GM18517 (cell line): Measurements from ENCODE around the gene GLCCI1.
"Not testable (repeated sequence)": the region's sequence is repeated elsewhere in the genome, so short reads cannot be mapped to it uniquely, and the experiment has no call there.

Experiments
- ATAC-seq: cut with Tn5 transposase; IDR thresholded peaks from one replicate; pipeline ENCODE4 v1.9.1; 2021; ENCODE audit warnings: mild to moderate bottlenecking, moderate library complexity; ENCODE audit not compliant: unreplicated experiment

Gene GLCCI1

DNA sequence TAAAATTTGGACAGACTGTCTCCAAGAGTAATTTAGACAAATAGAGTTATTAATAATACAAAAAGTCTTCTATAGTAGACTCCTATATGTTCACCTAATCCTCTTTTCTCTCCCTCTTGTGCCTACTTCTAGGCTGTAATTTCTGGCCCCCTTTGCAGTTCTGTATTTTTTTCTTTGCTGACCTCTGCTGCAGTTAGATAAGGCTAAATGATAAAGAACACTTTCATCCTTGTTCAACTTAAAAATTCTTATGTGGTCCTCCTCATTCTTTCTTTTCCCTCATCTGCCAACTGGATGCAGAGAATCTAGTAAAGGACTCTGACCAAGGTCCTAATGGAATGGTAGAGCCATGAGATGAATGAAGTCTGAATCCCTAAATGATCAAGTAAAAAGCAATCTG lies 20.1 kb downstream of the GLCCI1 start:
- no peak for ATAC-seq

DNA sequence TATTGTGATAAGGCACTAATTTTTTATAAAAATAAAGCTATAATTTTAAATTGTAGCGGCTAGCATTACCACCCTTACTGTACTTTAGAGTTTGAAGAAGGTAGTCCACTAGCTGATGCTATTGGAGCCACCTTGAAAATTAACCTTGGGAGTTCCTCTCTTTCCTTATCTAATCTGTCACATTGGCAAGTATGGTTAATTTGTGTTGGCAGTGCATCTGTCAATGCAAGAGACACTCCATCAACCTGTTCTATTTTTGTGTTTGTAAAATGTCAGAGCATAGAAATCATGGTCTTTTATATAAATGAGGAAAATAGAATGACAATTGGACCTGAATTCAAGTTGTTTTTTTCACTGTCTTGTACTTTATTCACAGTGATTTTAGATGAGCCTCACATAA lies 20.5 kb downstream of the GLCCI1 start:
- no peak for ATAC-seq

DNA sequence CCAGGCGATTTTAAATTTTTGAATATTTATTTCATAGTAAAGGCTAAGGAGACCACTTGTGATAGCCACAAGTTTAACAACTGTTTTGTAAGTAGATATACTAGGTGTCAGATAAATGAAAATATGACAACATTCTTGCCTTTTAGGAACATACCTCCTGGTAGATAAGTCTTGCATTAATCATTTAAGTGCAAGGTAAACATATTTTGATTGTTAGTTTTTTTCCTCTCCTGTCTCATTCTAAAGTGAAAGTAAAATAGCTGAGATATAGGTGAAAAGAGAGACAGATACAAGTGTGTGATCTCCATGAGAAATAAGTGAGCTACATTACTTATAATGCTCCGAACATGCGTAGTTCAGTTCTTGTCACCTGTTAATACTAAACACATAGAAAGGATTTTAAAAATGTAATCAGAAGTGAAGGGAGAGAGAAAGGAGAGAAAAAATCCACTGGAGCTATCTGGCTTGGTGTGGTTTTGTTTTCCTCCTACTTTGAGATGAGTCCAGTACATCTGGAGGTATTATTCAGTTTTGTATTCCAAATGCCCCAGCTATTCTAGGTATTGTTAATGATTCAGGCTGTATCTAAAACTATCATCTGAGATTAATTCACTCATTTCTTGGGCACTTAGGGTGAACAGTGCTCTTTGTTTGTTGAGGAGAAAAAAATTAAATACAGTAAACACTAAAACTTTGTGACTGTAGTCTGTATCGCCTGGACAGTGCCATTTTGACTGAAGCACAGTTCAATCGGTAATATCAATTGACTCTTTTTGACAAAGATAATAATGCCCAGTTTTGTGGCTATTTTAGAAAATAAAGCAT lies 21.2 kb downstream of the GLCCI1 start:
- ATAC-seq, result no peak

DNA sequence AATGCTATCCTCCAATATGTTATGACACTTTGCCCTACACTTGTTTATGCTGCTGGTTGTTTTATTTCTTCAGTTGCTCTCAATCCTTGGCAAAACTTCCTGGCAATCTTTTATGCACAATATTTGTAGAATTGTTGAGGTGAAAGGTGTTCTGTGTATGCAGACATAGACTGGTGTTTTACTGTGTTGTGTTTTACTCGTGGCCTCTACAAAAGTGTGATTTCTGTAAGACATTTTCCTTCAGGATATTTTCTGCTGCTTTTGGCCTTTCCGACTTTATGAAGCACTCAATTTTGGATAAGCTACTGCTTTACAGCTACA lies 21.8 kb downstream of the GLCCI1 start:
- no peak for ATAC-seq

DNA sequence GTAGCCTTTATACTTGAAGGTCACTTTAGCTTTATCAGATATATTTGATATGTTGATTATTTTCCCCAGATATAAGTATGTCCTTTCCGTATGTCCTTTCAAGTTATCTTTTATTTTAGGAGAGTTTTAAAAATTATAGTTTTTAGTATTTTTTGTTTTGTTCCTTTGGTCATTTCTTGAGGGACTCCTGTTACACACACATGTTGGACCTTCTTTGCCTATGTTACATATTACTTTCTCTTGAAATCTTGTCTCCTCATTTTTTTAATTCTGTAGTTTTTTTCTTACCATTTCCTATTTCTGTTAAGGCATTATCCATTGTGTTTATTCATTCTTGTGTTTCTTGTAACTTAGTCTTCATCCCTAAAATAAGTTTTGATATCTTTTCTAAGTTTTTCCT lies 23.9 kb downstream of the GLCCI1 start:
- ATAC-seq, result no peak

GRCh38 chr7:7995348-7995747 lies 26.8 kb downstream of the GLCCI1 start:
- not testable (repeated sequence) for ATAC-seq

GRCh38 chr7:7996568-7996967 lies 28.0 kb downstream of the GLCCI1 start:
- no peak for ATAC-seq

DNA sequence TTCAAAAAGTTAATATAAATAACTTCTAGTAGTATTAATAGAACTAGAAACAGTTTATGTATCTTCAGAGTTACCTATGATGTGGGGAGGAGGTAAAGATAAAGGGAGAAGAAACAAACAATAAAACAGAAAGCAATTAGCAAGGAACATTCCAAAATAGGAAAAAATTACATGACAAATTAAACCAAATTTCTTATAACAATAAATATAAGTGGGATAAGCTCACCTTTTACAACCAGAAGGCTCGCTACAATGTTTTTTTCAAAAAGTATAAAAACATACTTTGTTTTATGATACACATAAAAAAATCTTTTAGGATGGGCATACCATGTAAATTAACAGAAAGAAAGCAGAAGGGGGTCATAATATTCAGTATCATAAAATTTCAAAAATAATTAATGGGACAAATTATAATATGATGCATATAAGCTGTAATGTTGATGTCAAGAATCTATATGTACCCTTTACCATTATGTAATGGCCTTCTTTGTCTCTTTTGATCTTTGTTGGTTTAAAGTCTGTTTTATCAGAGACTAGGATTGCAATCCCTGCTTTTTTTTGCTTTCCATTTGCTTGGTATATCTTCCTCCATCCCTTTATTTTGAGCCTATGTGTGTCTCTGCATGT lies 31.8 kb downstream of the GLCCI1 start:
- ATAC-seq, result no peak

GRCh38 chr7:8003077-8003476 lies 34.5 kb downstream of the GLCCI1 start:
- ATAC-seq, result no peak

GRCh38 chr7:8005279-8005678 lies 36.7 kb downstream of the GLCCI1 start:
- no peak for ATAC-seq

GRCh38 chr7:8014399-8014798 lies 45.8 kb downstream of the GLCCI1 start:
- ATAC-seq, result no peak

- no peak for ATAC-seq
These were observed 46.6 kb downstream of the GLCCI1 start for GRCh38 chr7:8015100-8015745.

DNA sequence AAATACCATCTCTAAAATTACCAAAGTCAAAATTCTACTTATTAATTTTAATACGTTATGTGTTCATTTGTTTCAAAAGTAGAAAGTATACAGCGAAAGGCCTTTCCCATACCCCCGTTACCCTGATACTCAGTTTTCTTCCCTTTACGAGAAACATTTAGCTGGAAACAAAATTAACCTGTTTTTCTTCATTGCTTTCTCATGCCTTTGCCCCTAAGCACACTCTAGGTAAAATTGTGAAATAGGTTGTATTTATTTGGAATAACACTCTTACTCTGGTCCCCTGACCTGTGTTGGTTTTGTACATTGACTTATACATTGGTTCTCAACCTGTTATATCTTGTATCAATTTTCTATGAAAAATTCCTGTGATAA lies 47.1 kb downstream of the GLCCI1 start:
- ATAC-seq, result no peak

GRCh38 chr7:8017423-8017822 lies 48.8 kb downstream of the GLCCI1 start:
- ATAC-seq, result no peak

- no peak for ATAC-seq
These were observed 50.4 kb downstream of the GLCCI1 start for GRCh38 chr7:8018961-8019360.

DNA sequence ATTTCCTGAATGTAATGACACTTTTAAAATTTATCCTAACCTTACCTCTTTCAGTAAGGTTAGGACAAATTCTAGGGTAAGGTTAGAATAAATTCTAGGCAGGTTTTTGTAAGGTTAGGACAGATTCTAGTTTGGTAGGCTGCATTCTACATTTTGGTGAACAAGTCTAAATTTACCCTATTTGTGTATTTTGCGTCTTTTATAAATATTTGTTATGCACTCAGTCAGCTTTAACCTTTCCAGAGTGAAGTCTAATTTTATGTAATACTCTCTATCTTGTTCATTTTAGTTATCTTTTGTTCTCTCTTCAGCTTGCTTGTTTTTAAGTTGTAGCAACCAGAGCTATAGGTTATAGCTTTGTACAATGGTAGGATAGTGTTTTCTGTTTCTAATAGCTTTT lies 54.0 kb downstream of the GLCCI1 start:
- ATAC-seq, result no peak

DNA sequence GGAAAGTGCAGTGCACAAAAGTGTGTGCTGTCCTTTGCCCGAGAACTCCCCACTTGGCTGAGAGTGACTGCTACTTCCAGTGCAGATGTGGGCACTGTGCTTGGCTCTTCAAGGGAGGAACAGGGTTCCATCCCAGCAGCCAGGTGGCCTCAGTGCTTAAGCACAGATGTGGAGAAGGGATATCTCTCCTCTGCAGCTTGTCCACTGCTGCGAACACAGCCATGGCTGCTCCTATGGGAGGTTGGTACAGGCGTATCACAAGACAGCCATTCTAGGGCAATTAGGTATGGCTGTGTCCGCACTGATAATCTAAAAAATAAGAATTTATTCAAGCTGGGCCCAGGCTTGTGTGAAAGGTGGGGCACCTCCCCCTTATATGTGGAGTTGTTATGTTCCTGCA lies 66.6 kb downstream of the GLCCI1 start:
- no peak for ATAC-seq

GRCh38 chr7:8035647-8036518 lies 67.3 kb downstream of the GLCCI1 start:
- peak; percentile 69 for ATAC-seq

GRCh38 chr7:8037151-8037550 lies 68.6 kb downstream of the GLCCI1 start:
- ATAC-seq, result no peak

- ATAC-seq, result no peak
These were observed 72.3 kb downstream of the GLCCI1 start for GRCh38 chr7:8040768-8041369.
